ENCODE results near the gene CA6.
A peak's percentile ranks its signal among the peaks of the same experiment; 100 is the strongest.

The CA6 gene

DNA sequence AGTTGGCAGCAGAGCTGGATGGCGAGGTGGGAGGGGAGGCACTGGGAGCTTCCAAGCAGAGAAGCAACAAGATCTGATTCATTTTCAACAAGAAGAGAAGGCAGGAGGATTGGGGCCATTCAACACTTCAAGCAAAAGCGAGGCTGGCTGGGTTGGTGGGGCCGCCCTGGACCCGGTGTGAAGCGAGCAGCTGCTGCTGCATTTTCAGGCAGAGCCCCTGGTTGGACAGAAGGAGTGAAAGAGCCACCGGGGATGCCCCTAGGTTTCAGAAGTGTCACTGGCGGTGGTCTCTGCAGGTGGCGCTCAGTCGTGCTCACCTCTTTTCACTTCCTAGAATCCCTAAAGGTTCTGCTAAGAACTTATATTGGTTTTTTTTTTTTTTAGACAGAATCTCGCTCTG, 62.6 kb downstream of the CA6 start:
- H3K9me3 ChIP-seq (ENCODE audit: insufficient read depth, low read length, severe bottlenecking): no peaks in the 10 kb centered on the region
- H3K4me2 ChIP-seq (ENCODE audit: insufficient read depth, low read length): no peak overlapping the region
- H2AFZ ChIP-seq (ENCODE audit: low read depth, low read length): no peak overlapping the region
- H3K4me1 ChIP-seq (ENCODE audit: insufficient read depth, low read length): peaks cover 5% of the 10 kb centered on the region
- no peak for TF ChIP-seq EZH2 (IDR thresholded peaks at IDR 0.05; ENCODE audit: borderline replicate concordance, low read depth, low read length, severe bottlenecking)
- TF ChIP-seq, protein P1, sequence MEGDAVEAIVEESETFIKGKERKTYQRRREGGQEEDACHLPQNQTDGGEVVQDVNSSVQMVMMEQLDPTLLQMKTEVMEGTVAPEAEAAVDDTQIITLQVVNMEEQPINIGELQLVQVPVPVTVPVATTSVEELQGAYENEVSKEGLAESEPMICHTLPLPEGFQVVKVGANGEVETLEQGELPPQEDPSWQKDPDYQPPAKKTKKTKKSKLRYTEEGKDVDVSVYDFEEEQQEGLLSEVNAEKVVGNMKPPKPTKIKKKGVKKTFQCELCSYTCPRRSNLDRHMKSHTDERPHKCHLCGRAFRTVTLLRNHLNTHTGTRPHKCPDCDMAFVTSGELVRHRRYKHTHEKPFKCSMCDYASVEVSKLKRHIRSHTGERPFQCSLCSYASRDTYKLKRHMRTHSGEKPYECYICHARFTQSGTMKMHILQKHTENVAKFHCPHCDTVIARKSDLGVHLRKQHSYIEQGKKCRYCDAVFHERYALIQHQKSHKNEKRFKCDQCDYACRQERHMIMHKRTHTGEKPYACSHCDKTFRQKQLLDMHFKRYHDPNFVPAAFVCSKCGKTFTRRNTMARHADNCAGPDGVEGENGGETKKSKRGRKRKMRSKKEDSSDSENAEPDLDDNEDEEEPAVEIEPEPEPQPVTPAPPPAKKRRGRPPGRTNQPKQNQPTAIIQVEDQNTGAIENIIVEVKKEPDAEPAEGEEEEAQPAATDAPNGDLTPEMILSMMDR (IDR thresholded peaks at IDR 0.05; ENCODE audit: borderline replicate concordance, extremely low read depth, low read length, poor library complexity, severe bottlenecking): no peak
- no peaks in the 10 kb centered on the region for H4K20me1 ChIP-seq (ENCODE audit: insufficient read depth, low read length)
- H3K36me3 ChIP-seq (ENCODE audit: insufficient read depth, low read length): no peaks in the 10 kb centered on the region
- no peak; the same call in 2 of the 3 replicates for ATAC-seq (ENCODE audit: insufficient read depth, low read depth)
- no peak overlapping the region for H3K27ac ChIP-seq (ENCODE audit: low read length)
- DNase-seq: no peak
- H3K27me3 ChIP-seq (ENCODE audit: insufficient read depth, low read length, poor library complexity): no peaks in the 10 kb centered on the region
- H3K4me3 ChIP-seq (ENCODE audit: low read depth in 1 of 2, low read length in 2 of 2): no peak overlapping the region
- H3K79me2 ChIP-seq (ENCODE audit: insufficient read depth, low read length): no peaks in the 10 kb centered on the region
- H3K9ac ChIP-seq (ENCODE audit: low read depth, low read length): no peak overlapping the region

DNA sequence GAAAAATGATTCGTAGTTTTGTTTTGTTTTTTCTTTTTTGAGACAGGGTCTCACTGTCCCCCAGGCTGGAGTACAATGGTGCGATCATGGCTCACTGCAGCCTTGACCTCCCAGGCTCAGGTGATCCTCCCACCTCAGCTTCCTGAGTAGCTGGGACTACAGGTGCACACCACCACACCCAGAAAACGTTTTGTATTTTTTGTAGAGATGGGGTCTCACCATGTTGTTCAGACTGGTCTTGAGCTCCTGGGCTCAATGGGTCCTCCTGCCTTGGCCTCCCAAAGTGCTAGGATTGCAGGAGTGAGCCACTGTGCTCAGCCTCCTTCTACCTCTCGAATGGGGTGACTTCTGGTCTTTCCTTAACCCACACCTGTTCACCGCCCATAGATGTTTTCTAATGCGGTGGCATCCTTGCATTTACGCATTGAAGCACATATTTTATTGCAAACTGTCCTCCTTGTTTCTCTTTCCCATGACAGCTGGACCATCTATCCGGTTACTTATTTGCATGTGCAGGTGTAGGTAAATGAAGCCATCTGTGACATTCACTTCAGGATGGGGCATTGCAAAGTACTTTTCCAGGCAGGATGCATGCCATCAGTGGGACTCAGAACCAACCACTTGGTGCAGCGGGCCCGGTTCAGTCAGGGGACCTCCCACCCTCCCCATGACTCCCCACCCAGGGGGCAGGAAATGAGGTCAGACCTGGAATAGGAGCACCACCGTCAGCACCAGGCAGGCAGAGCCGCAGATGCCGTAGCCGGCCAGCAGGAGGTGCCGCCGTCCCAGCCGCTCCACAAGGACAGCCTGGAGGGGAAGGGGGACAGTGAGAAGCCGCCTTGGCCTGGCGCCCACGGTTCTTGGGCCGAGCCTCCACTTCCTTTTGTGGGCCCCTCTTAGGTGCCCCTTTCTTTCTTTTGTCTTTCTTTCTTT, 64.0 kb downstream of the CA6 start:
- Histone ChIP-seq H3K36me3 (ENCODE audit: insufficient read depth, low read length) (no peaks in the 10 kb centered on the region), H3K4me2 (ENCODE audit: insufficient read depth, low read length) (no peak overlapping the region), H3K4me3 (ENCODE audit: low read depth in 1 of 2, low read length in 2 of 2) (no peak overlapping the region), H3K27me3 (ENCODE audit: insufficient read depth, low read length, poor library complexity) (no peaks in the 10 kb centered on the region), H3K9ac (ENCODE audit: low read depth, low read length) (no peak overlapping the region), H3K27ac (ENCODE audit: low read length) (no peak overlapping the region), H2AFZ (ENCODE audit: low read depth, low read length) (no peak overlapping the region), H3K9me3 (ENCODE audit: insufficient read depth, low read length, severe bottlenecking) (no peaks in the 10 kb centered on the region), H3K4me1 (ENCODE audit: insufficient read depth, low read length) (peaks cover 4% of the 10 kb centered on the region), H4K20me1 (ENCODE audit: insufficient read depth, low read length) (no peaks in the 10 kb centered on the region), H3K79me2 (ENCODE audit: insufficient read depth, low read length) (no peaks in the 10 kb centered on the region)
- TF ChIP-seq, protein P1 (IDR thresholded peaks at IDR 0.05; ENCODE audit: borderline replicate concordance, extremely low read depth, low read length, poor library complexity, severe bottlenecking): peak; percentile 67
- TF ChIP-seq EZH2 (IDR thresholded peaks at IDR 0.05; ENCODE audit: borderline replicate concordance, low read depth, low read length, severe bottlenecking): no peak
- DNase-seq (peak; percentile 49), ATAC-seq (ENCODE audit: insufficient read depth, low read depth) (peak; percentile 54; the same call in 2 of the 3 replicates)

DNA sequence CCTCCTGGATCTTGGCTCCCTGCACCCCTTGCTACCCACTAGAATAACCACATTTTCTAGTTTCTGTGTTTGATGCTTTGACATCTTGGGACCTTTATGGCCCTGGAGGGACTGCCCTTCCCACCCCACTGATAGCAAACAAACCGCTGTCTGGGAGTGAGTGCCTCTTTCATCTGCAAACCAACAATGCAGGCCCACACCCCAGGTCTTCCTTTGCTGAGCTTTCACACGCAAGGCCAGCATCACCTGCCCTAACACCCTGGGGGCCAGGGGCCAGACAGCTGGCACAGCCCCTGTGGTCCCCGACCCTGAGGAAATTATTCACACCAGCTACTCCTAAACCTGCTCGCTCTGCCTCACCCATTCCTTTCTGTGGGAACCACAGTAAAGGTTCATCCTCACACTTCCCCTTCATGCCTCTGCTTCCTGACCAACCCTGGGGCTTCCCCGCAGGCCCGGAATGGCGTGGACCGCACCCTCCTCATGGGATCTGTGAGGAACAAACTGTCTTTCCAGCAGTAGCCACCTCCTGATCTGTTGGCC, 65.2 kb downstream of the CA6 start:
- Histone ChIP-seq H3K79me2 (ENCODE audit: insufficient read depth, low read length) (no peaks in the 10 kb centered on the region), H3K9ac (ENCODE audit: low read depth, low read length) (no peak overlapping the region), H3K9me3 (ENCODE audit: insufficient read depth, low read length, severe bottlenecking) (no peaks in the 10 kb centered on the region), H3K4me1 (ENCODE audit: insufficient read depth, low read length) (peaks cover 3% of the 10 kb centered on the region; the same call in 1 of the 2 replicates), H3K27me3 (ENCODE audit: insufficient read depth, low read length, poor library complexity) (no peaks in the 10 kb centered on the region), H3K4me3 (ENCODE audit: low read depth in 1 of 2, low read length in 2 of 2) (no peak overlapping the region), H2AFZ (ENCODE audit: low read depth, low read length) (no peak overlapping the region), H3K36me3 (ENCODE audit: insufficient read depth, low read length) (no peaks in the 10 kb centered on the region), H3K27ac (ENCODE audit: low read length) (no peak overlapping the region), H4K20me1 (ENCODE audit: insufficient read depth, low read length) (no peaks in the 10 kb centered on the region), H3K4me2 (ENCODE audit: insufficient read depth, low read length) (no peak overlapping the region)
- no peak for TF ChIP-seq EZH2 (IDR thresholded peaks at IDR 0.05; ENCODE audit: borderline replicate concordance, low read depth, low read length, severe bottlenecking)
- TF ChIP-seq, protein P1 (IDR thresholded peaks at IDR 0.05; ENCODE audit: borderline replicate concordance, extremely low read depth, low read length, poor library complexity, severe bottlenecking): no peak
- ATAC-seq (ENCODE audit: insufficient read depth, low read depth) (no peak), DNase-seq (no peak)

All from DND-41 (cell line).